Stomach smooth muscle (tissue), 2 donors: Measurements from ENCODE around the gene MED15.

Source experiments
- H3K27ac ChIP-seq: one replicate; pipeline ENCODE4 v1.7.0; 2013; ENCODE audit warnings: mild to moderate bottlenecking, low read length, inconsistent platforms
- H3K27me3 ChIP-seq, 2 donors: one replicate each; pipeline ENCODE4 v1.7.0; 2013; ENCODE audit warnings: low read length in 2 of 2; ENCODE audit not compliant: insufficient read depth in 2 of 2, control insufficient read depth in 1 of 2
- H3K36me3 ChIP-seq, 2 donors: one replicate each; pipeline ENCODE4 v1.7.0; 2013; ENCODE audit warnings: low read length in 2 of 2; ENCODE audit not compliant: control insufficient read depth in 2 of 2, insufficient read depth in 2 of 2
- H3K4me1 ChIP-seq: one replicate; pipeline ENCODE4 v1.7.0; 2013; ENCODE audit warnings: low read length; ENCODE audit not compliant: control insufficient read depth, insufficient read depth
- H3K4me3 ChIP-seq, 2 donors: one replicate each; pipeline ENCODE4 v1.7.0; 2013; ENCODE audit warnings: low read length in 2 of 2
- H3K9ac ChIP-seq, 2 donors: one replicate each; pipeline ENCODE4 v1.7.0; 2013; ENCODE audit warnings: low read length in 2 of 2, mild to moderate bottlenecking in 1 of 2
- H3K9me3 ChIP-seq, 2 donors: one replicate each; pipeline ENCODE4 v1.7.0; 2013; ENCODE audit warnings: low read length in 2 of 2; ENCODE audit not compliant: control insufficient read depth in 2 of 2
- donor health status: healthy.
- donor health status: Pancreatic carcinoma.

Gene MED15

DNA sequence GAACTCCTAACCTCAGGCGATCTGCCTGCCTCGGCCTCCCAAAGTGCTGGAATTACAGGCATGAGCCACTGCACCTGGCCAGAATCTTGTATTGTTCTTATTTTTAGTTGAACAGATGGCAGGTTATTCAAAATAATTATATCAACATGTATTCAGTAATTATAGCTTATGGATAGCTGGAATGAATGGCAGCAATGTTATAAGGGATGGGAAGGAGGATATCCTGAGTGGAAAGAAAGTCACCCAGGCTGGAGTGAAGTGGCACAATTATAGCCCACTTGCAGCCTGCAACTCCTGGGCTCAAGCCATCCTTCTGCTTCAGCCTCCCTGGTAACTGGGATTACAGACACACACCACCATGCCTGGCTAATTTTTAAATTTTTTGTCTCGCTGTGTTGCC lies 88.1 kb downstream of the MED15 start:
- H3K9me3 ChIP-seq = no peaks in the 10 kb centered on the region
- no peaks in the 10 kb centered on the region for H3K4me1 ChIP-seq
- no peaks in the 10 kb centered on the region for H3K27me3 ChIP-seq
- no peaks in the 10 kb centered on the region for H3K36me3 ChIP-seq
- H3K9ac ChIP-seq = no peak overlapping the region
- H3K4me3 ChIP-seq = no peak overlapping the region
- H3K27ac ChIP-seq = no peak overlapping the region

GRCh38 chr22:20599117-20599516 lies 91.7 kb downstream of the MED15 start:
- H3K9ac ChIP-seq = no peak overlapping the region
- no peak overlapping the region for H3K27ac ChIP-seq
- no peaks in the 10 kb centered on the region for H3K4me1 ChIP-seq
- H3K4me3 ChIP-seq = no peak overlapping the region
- H3K36me3 ChIP-seq = no peaks in the 10 kb centered on the region
- H3K9me3 ChIP-seq = no peaks in the 10 kb centered on the region
- no peaks in the 10 kb centered on the region for H3K27me3 ChIP-seq

GRCh38 chr22:20600137-20600673 lies 92.8 kb downstream of the MED15 start:
- no peak overlapping the region for H3K9ac ChIP-seq
- no peaks in the 10 kb centered on the region for H3K36me3 ChIP-seq
- H3K4me3 ChIP-seq = no peak overlapping the region
- no peak overlapping the region for H3K27ac ChIP-seq
- H3K27me3 ChIP-seq = no peaks in the 10 kb centered on the region
- no peaks in the 10 kb centered on the region for H3K9me3 ChIP-seq
- H3K4me1 ChIP-seq = no peaks in the 10 kb centered on the region

DNA sequence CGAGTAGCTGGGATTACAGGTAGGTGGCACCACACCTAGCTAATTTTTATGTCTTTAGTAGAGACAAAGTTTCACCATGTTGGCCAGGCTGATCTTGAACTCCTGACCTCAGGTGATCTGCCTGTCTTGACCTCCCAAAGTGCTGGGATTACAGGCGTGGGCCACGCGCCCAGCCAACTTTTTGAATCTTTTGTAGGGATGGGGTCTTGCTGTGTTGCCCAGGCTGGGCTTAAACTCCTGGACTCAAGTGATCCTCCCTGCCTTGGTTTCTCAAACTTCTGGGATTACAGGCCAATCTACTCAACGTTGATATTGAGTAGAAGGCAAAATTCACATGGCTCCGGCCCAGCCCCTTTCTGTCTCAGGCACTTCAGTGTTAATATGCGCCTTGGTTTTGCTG lies 93.9 kb downstream of the MED15 start:
- H3K9me3 ChIP-seq = no peaks in the 10 kb centered on the region
- H3K4me1 ChIP-seq = no peaks in the 10 kb centered on the region
- H3K4me3 ChIP-seq = no peak overlapping the region
- H3K36me3 ChIP-seq = no peaks in the 10 kb centered on the region
- no peaks in the 10 kb centered on the region for H3K27me3 ChIP-seq
- no peak overlapping the region for H3K9ac ChIP-seq
- H3K27ac ChIP-seq = no peak overlapping the region

DNA sequence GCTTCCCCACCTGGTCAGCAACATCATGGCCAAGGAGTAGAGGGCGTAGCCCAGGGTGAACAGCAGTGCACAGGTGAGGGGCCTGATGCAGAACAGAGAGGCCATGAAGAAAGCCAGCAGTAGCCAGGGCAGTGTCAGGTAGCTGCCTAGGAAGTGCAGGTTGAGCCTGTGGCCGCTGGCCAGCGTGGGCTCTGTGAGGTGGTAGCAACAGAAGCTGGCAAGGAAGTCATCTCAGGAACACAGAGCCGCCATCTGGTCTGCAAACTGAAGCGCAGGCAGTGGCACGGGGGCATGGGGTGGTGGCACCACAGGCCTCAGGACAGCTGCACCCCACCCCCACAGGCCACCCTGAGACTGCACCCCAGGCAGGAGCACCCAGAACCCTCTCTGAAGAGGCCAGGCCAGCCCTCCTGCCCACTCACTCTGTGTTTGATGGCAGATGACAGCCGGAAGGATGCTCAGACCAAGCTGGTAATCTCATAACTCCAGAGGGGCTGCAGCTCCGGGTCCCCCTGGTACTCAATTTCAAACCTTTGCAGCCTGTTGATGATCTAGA lies 95.3 kb downstream of the MED15 start:
- Histone ChIP-seq H3K9ac (no peak overlapping the region), H3K27ac (no peak overlapping the region), H3K27me3 (no peaks in the 10 kb centered on the region), H3K36me3 (no peaks in the 10 kb centered on the region), H3K4me1 (no peaks in the 10 kb centered on the region), H3K4me3 (no peak overlapping the region), H3K9me3 (no peaks in the 10 kb centered on the region)

- Histone ChIP-seq H3K27me3 (no peaks in the 10 kb centered on the region), H3K4me3 (no peak overlapping the region), H3K9me3 (no peaks in the 10 kb centered on the region), H3K36me3 (no peaks in the 10 kb centered on the region), H3K4me1 (no peaks in the 10 kb centered on the region), H3K27ac (no peak overlapping the region), H3K9ac (no peak overlapping the region)
Observed at GRCh38 chr22:20604092-20604747, 96.8 kb downstream of the MED15 start.

- no peaks in the 10 kb centered on the region for H3K9me3 ChIP-seq
- H3K36me3 ChIP-seq = no peaks in the 10 kb centered on the region
- H3K9ac ChIP-seq = no peak overlapping the region
- no peaks in the 10 kb centered on the region for H3K4me1 ChIP-seq
- no peak overlapping the region for H3K4me3 ChIP-seq
- H3K27ac ChIP-seq = no peak overlapping the region
- H3K27me3 ChIP-seq = no peaks in the 10 kb centered on the region
Observed at GRCh38 chr22:20604776-20605221, 97.4 kb downstream of the MED15 start.

GRCh38 chr22:20605328-20605727 lies 97.9 kb downstream of the MED15 start:
- H3K4me3 ChIP-seq = no peak overlapping the region
- no peak overlapping the region for H3K9ac ChIP-seq
- H3K36me3 ChIP-seq = no peaks in the 10 kb centered on the region
- no peaks in the 10 kb centered on the region for H3K27me3 ChIP-seq
- no peaks in the 10 kb centered on the region for H3K9me3 ChIP-seq
- H3K4me1 ChIP-seq = no peaks in the 10 kb centered on the region
- no peak overlapping the region for H3K27ac ChIP-seq

- Histone ChIP-seq H3K27me3 (no peaks in the 10 kb centered on the region), H3K9me3 (no peaks in the 10 kb centered on the region), H3K27ac (no peak overlapping the region), H3K4me3 (no peak overlapping the region), H3K9ac (no peak overlapping the region), H3K36me3 (no peaks in the 10 kb centered on the region), H3K4me1 (no peaks in the 10 kb centered on the region)
Observed at GRCh38 chr22:20606041-20606783, 98.8 kb downstream of the MED15 start.

GRCh38 chr22:20606784-20607128 lies 99.3 kb downstream of the MED15 start:
- Histone ChIP-seq H3K27me3 (no peaks in the 10 kb centered on the region), H3K9me3 (no peaks in the 10 kb centered on the region), H3K4me1 (no peaks in the 10 kb centered on the region), H3K4me3 (no peak overlapping the region), H3K9ac (no peak overlapping the region), H3K27ac (no peak overlapping the region), H3K36me3 (no peaks in the 10 kb centered on the region)
